Endothelial cell of umbilical vein (primary cell): ENCODE data around the gene LRRC39. TPM values are rescaled to one million over a fixed set of nuclear protein-coding genes. Genes with fewer than 3 reads are reported as not detected.

Source experiments
- BruUV-seq: library from RNA; stranded (reverse); fragments of 400-500 nt; replicated peaks from 2 replicates; lab custom pipeline; 2021; lab: Mats Ljungman, UMichigan
- CTCF ChIA-PET: fragments of 300-600, 350-600 bp; sonication (Branson Sonifier 250); formaldehyde crosslinking; loops from one replicate; lab custom pipeline; 2021; ENCODE audit warnings: antibody characterized with exemption, inconsistent platforms; lab: Charles Lee
- POLR2A ChIA-PET: fragments of 300-600, 350-600 bp; sonication (Branson Sonifier 250); formaldehyde crosslinking; loops from one replicate; lab custom pipeline; 2021; ENCODE audit warnings: antibody characterized with exemption, inconsistent platforms; lab: Charles Lee
- DNase-seq: peaks from one replicate; pipeline ENCODE4 v3.0.0-alpha.2; 2011; ENCODE audit warnings: low read depth, low spot score
- FAIRE-seq: peaks from 2 replicates; lab custom pipeline; 2011; peaks lifted over from hg19 to GRCh38; lab: Jason Lieb, UNC
- H2AFZ ChIP-seq: 2 replicates; pipeline ENCODE4 v1.6.0; 2012; ENCODE audit warnings: low read depth, low read length, control low read depth, inconsistent platforms
- H3K27ac ChIP-seq: 2 replicates; pipeline ENCODE4 v1.5.1; 2011; ENCODE audit warnings: low read depth, mild to moderate bottlenecking, control low read depth, low read length, moderate library complexity; ENCODE audit not compliant: insufficient read depth
- H3K27me3 ChIP-seq, 2 experiments: 2 replicates each; pipeline versions ENCODE4 v1.6.0 to v1.6.1; 2011; ENCODE audit warnings: low read length in 2 of 2, mixed read lengths in 1 of 2; ENCODE audit not compliant: control insufficient read depth in 2 of 2, insufficient read depth in 2 of 2
- H3K36me3 ChIP-seq, 2 experiments: 2 replicates in 1 of 2; 3 replicates in 1 of 2; pipeline ENCODE4 v1.5.1; 2011; ENCODE audit warnings: low read length in 2 of 2, mild to moderate bottlenecking in 1 of 2, moderate library complexity in 1 of 2; ENCODE audit not compliant: control insufficient read depth in 2 of 2, insufficient read depth in 2 of 2; ENCODE audit errors: extremely low read depth in 1 of 2
- H3K4me1 ChIP-seq: 3 replicates; pipeline ENCODE4 v1.5.1; 2011; ENCODE audit warnings: mild to moderate bottlenecking, low read length; ENCODE audit not compliant: control insufficient read depth, insufficient read depth; ENCODE audit errors: extremely low read depth
- H3K4me2 ChIP-seq: 2 replicates; pipeline ENCODE4 v1.6.1; 2011; ENCODE audit warnings: low read length, control low read depth, mixed read lengths; ENCODE audit not compliant: insufficient read depth
- H3K4me3 ChIP-seq, 3 experiments: fragments of 200-600 bp in 1 of 3; sonication (generic), shearing (Covaris generic) in 1 of 3; replicated peaks in 1 of 3; 2 replicates each; pipeline ENCODE4 v1.5.1; 2011 to 2016; ENCODE audit warnings: control low read depth in 3 of 3, low read length in 3 of 3, mild to moderate bottlenecking in 2 of 3, inconsistent platforms in 1 of 3, low read depth in 1 of 3, moderate library complexity in 1 of 3; ENCODE audit not compliant: insufficient read depth in 1 of 3
- H3K79me2 ChIP-seq: 2 replicates; pipeline ENCODE4 v1.6.0; 2012; ENCODE audit warnings: low read length, inconsistent platforms; ENCODE audit not compliant: control insufficient read depth, insufficient read depth
- H3K9ac ChIP-seq: replicated peaks from 2 replicates; pipeline ENCODE3; 2011; ENCODE audit warnings: low read length, control low read depth; ENCODE audit not compliant: insufficient read depth; ENCODE audit errors: extremely low read depth
- H3K9me1 ChIP-seq: replicated peaks from 3 replicates; pipeline ENCODE4 v1.6.0; 2011; ENCODE audit warnings: mild to moderate bottlenecking, low read length; ENCODE audit not compliant: control insufficient read depth, insufficient read depth; ENCODE audit errors: extremely low read depth
- H3K9me3 ChIP-seq: replicated peaks from 2 replicates; pipeline ENCODE4 v1.5.1; 2012; ENCODE audit warnings: low read length, inconsistent platforms; ENCODE audit not compliant: control insufficient read depth, insufficient read depth
- H4K20me1 ChIP-seq: replicated peaks from 2 replicates; pipeline ENCODE3; 2011; ENCODE audit warnings: mild to moderate bottlenecking, low read length; ENCODE audit not compliant: control insufficient read depth, insufficient read depth; ENCODE audit errors: extremely low read depth
- CTCF ChIP-seq, 2 donors: IDR thresholded peaks; 1 replicate in 1 of 2; 2 replicates in 1 of 2; pipeline ENCODE4 v1.5.1; 2011; ENCODE audit warnings: low read length in 2 of 2, mild to moderate bottlenecking in 2 of 2, moderate library complexity in 2 of 2, control low read depth in 1 of 2, inconsistent platforms in 1 of 2, low read depth in 1 of 2; ENCODE audit not compliant: insufficient read depth in 1 of 2; ENCODE audit errors: extremely low read depth in 1 of 2
- EZH2 ChIP-seq: IDR thresholded peaks from 2 replicates; pipeline ENCODE4 v1.6.1; 2012; ENCODE audit warnings: borderline replicate concordance, low read depth, mild to moderate bottlenecking, moderate library complexity, low read length, inconsistent platforms; ENCODE audit not compliant: severe bottlenecking
- FOS ChIP-seq: IDR thresholded peaks from 2 replicates; pipeline ENCODE4 v1.6.1; 2011; ENCODE audit warnings: mild to moderate bottlenecking, low read length, moderate library complexity, borderline replicate concordance; ENCODE audit not compliant: insufficient read depth
- GATA2 ChIP-seq: IDR thresholded peaks from 2 replicates; pipeline ENCODE4 v1.7.0; 2011; ENCODE audit warnings: low read depth, mild to moderate bottlenecking, moderate library complexity, mixed read lengths, low read length; ENCODE audit not compliant: insufficient read length, insufficient read depth
- JUN ChIP-seq: IDR thresholded peaks from 2 replicates; pipeline ENCODE4 v1.6.1; 2011; ENCODE audit warnings: borderline replicate concordance, low read depth; ENCODE audit not compliant: insufficient read length, insufficient read depth
- MAX ChIP-seq: IDR thresholded peaks from 2 replicates; pipeline ENCODE4 v1.6.1; 2011; ENCODE audit not compliant: insufficient read depth, insufficient read length
- MYC ChIP-seq: IDR thresholded peaks from one replicate; pipeline ENCODE4 v1.6.1; 2011; ENCODE audit warnings: mild to moderate bottlenecking, low read depth, low read length
- POLR2A ChIP-seq: IDR thresholded peaks from 2 replicates; pipeline ENCODE4 v1.6.1; 2012; ENCODE audit warnings: low read depth, mild to moderate bottlenecking, control low read depth, low read length
- POLR2AphosphoS5 ChIP-seq: IDR thresholded peaks from 2 replicates; pipeline ENCODE4 v1.6.1; 2012; ENCODE audit warnings: low read depth, mild to moderate bottlenecking, control low read depth, low read length, moderate library complexity; ENCODE audit not compliant: insufficient read depth
- dilution Hi-C: fragments of 300-500 bp; cut with MboI; formaldehyde crosslinking; loops from one replicate; pipeline ENCODE4 v1.15.0; 2019; ENCODE audit warnings: low sequenced_read_pairs; ENCODE audit not compliant: extremely low pct_ligation_motif_present
- intact Hi-C: fragments of 100-400 bp; cut with micrococcal nuclease; formaldehyde crosslinking; loops from one replicate; pipeline ENCODE4 v1.10.0; 2022
- polyA plus RNA-seq, 4 experiments: library from polyadenylated mRNA; depleted of rRNA in 3 of 4; stranded (reverse) in 3 of 4; unstranded in 1 of 4; fragments of >200 nt; gene quantifications; 2 replicates each; pipeline versions ENCODE4 v1.2.1 to v1.2.3, GENCODE V29; 2011 to 2012; ENCODE audit warnings: missing spikeins in 1 of 4
- total RNA-seq: library from RNA; stranded (reverse); gene quantifications from 2 replicates; pipeline ENCODE4 v1.2.3, GENCODE V29; 2021

The LRRC39 gene
- total and polyA plus RNA-seq, 2 donors (not counting 3 experiments of a cell fraction or from before 2014, with no cell fraction given) = 0.40 to 0.65 TPM

DNA sequence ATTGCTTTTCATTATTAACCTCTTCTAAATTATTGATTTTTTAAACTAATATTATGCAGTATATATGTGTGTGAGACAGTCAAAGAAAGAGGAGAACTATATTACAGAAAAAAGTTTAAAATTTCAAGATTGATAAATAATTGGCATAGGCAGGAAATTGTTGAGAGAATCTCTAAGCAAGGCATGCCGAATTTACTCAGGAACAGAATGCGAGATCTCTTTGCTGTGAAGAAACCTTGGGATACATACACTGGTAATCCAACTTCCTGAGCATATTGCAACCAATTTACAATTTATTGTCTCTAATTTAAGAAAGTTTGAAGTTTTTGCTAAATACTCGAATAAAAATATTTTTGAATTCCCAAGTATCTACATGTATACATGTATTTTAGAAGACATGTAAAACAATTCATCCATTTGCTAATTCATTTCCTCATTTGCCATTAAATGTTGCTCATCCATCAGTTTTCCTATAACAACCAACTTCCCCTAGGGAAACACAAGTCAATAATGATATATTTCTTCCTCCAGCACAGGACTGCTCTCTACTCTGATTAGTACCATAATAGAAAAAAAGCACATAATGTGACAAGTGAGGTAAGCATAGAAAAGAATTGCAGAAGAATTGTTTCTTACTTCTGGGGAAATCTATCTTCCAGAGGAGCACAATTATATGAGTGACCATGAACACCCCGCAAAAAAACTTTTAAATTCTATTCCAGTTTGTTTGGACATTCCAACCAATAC lies 588 bp downstream of the LRRC39 start:
- no peak for TF ChIP-seq POLR2A
- no peak for TF ChIP-seq GATA2
- TF ChIP-seq JUN = no peak
- TF ChIP-seq MAX = no peak
- TF ChIP-seq FOS = no peak
- no peak for TF ChIP-seq POLR2AphosphoS5
- TF ChIP-seq CTCF (IDR thresholded peaks at IDR 0.05; ENCODE audit: extremely low read depth in 1 of 2, insufficient read depth in 1 of 2, low read depth in 1 of 2, low read length in 2 of 2) = no peak
- no peak for TF ChIP-seq EZH2
- no peak for TF ChIP-seq MYC
- H2AFZ ChIP-seq = no peak overlapping the region
- POLR2A ChIA-PET = no interaction called here
- H3K4me2 ChIP-seq = no peak overlapping the region
- H3K9me1 ChIP-seq = no peaks in the 10 kb centered on the region
- H3K27me3 ChIP-seq = no peaks in the 10 kb centered on the region
- no peak overlapping the region for H3K4me3 ChIP-seq
- no TSS peak for BruUV-seq
- H3K27ac ChIP-seq = no peak overlapping the region
- no peaks in the 10 kb centered on the region for H4K20me1 ChIP-seq
- CTCF ChIA-PET = interaction anchor here (1.3 kb wide), 1 partner anchor 19 kb away, joined by 4 read pairs; no protein-coding TSS in a partner anchor
- H3K9me3 ChIP-seq = no peaks in the 10 kb centered on the region
- FAIRE-seq = no peak
- H3K36me3 ChIP-seq = no peaks in the 10 kb centered on the region
- intact Hi-C loops (no loop called here), dilution Hi-C loops (no loop called here)
- no peak for DNase-seq
- H3K79me2 ChIP-seq = no peaks in the 10 kb centered on the region
- H3K9ac ChIP-seq = no peak overlapping the region
- H3K4me1 ChIP-seq = no peaks in the 10 kb centered on the region
